Hematopoietic multipotent progenitor cell treated with erythropoietin and hydrocortisone succinate and interleukin-3 and kit ligand, for 8 days (in vitro differentiated cells): ENCODE data around the gene MRPL27.

ENCODE experiments used
- DNase-seq: peaks from one replicate; pipeline ENCODE4 v3.0.0-alpha.2; 2015

Gene MRPL27

DNA sequence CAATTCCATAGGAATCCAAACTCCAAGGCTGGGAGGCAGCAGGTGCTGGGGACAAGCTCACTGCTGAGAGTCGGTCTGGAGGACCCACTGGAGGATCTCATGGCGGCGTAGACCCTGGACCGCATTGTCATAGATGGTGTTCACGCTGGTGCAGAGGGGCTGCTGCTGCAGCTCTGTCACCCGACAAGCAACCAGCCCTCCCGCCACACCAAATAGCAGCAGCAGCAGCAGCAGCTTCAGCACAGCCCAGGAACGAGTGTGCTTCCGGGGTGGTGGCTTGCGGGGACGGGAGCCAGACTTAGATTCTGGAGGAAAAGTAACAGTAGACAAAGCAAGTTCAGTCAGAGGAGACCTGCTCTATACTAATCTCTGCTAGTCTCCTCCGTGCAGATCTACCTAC is 9.9 kb upstream of the MRPL27 start:
- no peak for DNase-seq

DNA sequence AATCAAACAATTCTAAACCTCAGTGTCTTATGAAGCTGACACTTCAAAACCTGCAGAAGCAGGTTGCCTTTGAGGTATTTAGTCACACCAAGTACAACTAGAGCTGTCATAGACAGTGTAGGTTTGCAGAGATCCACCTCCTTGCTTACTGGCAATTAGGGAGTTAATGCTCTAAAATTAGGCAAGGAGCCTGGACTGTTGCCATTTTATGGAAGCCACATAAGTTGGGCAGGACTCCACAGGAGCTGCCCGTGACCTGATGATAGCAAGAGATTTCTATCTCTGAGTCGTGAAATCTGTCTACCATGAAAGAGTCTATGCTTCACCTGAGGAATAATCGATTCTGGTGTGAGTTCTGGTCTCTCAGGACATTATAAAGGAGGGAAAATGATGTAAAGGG is 8.9 kb upstream of the MRPL27 start:
- DNase-seq: no peak

- DNase-seq: no peak
These were observed 8.4 kb upstream of the MRPL27 start for GRCh38 chr17:50381260-50381815.

DNA sequence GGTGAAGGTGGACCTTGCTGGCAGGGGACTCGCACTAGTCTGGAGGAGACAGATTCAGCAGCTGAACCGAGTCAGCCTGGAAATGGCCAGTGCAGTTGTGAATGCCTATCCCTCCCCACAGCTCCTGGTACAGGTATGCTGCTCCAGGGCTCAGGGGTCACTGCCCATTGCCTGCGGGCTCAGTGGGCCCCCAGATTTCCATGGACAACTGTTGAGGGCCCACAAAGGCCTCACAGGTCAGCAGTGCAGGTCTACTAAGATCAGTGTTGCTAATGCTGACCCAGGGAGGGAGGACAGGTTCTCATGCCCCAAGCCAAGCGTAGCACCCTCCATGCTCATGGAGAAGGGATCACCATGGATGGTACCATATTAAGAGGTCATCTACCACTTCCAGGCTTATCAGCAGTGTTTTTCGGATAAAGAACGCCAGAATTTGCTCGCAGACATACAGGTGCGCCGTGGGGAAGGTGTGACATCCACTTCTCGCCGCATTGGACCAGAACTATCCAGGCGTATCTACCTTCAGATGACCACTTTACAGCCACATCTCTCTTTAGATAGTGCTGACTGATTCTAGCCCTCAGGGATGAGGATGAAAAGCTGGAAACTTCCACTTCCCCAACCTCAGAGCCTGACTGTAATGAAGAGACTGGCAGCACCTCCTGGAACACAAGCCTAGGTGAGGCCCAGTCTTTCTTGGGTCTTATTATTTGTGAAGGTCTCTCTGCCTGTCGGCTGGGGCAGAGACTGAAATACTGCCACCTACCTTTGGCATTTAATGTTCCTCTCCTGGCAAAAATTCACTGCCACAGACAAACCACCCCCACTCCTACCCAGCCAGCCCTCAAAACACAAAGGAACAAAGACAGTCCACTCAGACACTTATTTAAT is 7.6 kb upstream of the MRPL27 start:
- DNase-seq: no peak

- DNase-seq: no peak
These were observed 6.6 kb upstream of the MRPL27 start for GRCh38 chr17:50379351-50380132.

DNA sequence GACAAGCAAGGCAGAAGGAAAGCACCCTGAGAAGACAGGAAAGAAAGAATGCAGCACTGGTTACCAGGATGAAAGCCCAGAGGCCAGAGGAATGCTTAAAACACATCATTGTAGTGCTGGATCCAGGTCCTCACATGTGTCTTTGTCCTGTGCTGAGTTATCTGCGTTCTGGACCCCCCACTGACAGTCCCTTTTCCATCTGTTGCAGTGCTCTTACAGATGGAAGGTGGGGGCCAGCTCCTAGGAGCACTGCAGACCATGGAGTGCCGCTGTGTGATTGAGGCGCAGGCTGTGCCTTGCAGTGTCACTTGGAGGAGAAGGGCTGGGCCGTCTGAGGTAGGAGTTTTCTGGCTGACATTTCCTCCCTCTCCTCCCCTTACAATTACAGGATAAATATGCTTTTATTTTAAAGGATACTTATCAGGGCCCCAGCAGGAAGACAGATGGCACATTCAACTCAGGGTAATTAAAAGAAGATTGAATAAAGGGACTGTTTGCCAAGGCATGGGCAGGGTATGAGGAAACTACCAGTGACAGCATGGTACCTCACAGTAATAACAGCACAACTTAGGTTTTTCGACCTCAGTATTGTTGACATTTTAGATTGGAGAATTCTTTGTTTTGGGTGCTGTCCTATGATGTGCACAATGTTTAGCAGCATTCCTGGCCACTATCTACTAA is 3.0 kb upstream of the MRPL27 start:
- DNase-seq: no peak

DNA sequence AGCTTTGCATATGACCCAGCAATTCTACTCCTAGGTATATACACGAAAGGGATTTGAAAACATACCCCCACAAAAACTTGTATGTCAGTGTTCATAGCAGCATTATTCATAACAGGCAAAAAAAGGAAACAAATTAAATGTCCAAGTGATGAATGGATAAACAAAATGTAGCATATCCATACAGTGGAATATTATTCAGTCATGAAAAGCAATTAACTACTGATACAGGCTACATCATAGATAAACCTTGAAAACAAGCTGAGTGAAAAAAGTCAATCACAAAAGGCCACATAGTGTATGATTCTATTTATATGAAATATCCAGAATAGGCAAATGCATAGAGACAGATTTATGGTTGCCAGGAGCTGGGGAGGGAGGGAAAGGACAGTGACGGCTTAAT is 721 bp upstream of the MRPL27 start:
- no peak for DNase-seq

GRCh38 chr17:50372222-50372757 is 694 bp downstream of the MRPL27 start:
- DNase-seq: peak; percentile 56

DNA sequence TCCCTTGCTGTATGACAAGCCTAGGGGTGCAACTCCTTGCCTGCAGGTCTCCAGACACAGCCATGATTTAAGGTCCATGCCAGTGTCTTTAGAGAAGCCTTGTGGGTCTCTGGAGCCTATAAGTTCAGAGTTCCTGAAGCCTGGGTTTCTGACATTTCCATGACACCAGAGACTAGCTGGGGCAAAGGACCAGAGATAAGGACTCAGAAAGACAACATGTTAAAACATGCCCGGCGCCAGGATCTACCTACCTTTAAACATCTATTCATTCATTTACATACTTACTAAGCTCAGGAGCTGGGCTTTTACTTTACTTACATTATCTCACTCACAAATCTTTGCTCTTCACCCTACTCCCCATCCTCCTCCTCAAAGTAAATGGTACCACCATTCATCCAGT is 1.5 kb downstream of the MRPL27 start:
- DNase-seq: peak; percentile 63

GRCh38 chr17:50370052-50370451 is 2.9 kb downstream of the MRPL27 start:
- DNase-seq: no peak

- no peak for DNase-seq
These were observed 5.6 kb downstream of the MRPL27 start for GRCh38 chr17:50367401-50367800.

DNA sequence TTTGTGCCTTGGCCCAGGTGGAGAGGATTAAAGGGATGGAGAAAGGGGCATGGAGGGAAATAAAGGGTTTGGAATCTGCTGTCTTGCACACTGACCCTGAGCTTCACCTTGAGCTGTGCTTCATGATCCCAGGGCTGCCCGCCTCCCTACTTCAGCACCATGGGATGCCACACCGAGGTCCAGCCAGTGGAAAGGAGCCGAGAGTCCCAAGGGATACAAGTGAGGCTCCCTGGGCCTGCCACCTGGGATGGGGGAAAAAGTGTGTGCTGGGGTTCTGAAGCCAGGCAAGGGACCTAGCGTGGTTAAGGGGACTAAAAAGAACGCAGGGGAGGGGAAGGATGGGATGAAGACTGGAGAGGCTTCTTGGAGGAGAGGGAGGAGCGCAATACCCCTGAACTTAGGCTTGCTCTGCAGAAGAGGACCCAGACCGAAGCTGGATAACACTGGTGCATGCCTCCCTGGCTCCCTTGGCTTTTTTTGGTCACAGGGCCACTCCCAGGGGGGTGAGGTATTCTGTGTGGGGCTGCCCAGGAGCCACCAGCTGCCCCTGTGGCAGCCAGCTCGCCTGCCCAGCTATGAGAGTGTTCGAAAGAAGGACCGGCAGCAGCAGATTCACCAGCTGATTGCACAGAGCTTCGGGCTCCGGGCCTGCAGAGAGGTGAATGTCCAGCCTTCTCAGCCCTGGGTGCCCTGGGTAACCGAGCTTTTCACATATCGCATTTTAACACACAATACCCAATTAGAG is 7.2 kb downstream of the MRPL27 start:
- no peak for DNase-seq

DNA sequence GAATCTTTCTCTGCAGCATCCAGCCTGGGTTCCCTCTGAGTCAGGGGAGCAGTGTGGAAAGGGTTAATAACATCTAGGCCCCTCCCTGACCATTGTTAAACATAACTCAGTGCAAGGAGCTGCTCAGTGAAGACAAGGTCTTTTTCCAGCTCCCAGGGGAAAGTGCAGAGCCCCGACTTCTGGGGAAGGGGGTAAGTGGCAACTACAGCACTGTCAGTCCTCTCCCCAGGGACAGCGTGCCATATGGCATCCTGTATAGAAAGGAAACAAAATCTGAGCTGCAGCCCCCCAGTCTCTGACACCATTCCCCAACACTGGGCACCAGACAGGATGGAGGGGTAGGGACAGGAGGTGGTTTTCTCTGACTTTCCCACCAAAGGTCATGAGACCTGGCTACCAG is 7.8 kb downstream of the MRPL27 start:
- no peak for DNase-seq

DNA sequence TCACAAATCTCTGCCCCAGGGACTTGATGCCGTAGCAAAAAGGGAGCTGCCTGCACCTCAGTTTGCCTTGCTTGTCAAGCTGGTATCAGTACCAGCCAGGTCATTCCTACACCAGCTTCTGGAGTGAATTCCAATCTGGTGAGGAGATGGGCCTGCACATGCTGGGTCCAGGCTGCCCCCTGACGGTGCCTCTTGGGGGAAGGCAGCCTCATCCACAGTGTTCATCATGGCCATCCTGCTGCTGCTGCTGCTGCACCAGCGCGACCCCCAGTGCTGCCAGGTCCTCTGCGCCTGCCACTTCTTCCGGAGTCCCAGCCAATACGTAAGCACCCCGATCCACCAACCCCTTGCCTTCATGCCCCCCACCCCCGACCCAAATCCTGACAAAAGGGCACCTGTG is 8.3 kb downstream of the MRPL27 start:
- DNase-seq: no peak

DNA sequence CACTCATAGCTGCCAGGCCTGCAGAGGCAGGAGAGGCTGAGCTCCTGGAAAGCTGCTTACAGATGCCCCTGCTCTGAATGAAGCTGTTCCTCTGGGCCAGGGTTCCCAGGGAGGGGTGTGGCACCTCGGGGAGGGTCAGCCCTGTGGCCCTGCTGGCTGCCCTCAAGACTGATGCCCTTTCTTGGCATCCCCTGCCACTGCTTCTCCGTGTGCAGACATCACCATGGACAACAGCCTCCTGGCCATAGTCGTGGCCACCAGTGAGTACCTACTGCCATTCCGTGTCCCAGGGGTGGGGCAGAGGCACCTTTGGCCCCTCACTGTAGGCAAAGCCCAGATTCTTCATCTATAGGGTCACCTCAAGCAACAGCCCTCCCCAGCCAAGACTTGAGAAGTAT is 8.9 kb downstream of the MRPL27 start:
- DNase-seq: no peak

GRCh38 chr17:50363217-50364060 is 9.5 kb downstream of the MRPL27 start:
- peak; percentile 28 for DNase-seq

DNA sequence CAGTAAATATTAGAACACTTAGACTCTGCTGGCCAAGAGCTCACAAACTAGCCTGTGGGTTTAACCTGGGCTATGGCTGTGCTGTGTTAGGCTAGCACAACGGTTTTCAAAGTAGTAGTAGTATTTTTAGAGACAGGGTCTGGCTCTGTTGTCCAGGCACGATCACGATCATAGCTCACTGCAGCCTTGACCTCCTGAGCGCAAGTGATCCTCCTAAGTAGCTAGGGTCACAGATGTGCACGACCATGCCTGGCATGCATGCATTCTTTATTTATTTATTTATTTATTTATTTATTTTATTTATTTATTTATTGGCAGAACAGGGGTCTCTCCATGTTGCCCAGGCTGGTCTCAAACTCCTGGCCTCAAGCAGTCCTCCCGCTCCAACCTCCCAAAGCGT is 10.3 kb downstream of the MRPL27 start:
- DNase-seq: no peak

GRCh38 chr17:50361561-50362480 is 11.2 kb downstream of the MRPL27 start:
- DNase-seq: peak; percentile 95

DNA sequence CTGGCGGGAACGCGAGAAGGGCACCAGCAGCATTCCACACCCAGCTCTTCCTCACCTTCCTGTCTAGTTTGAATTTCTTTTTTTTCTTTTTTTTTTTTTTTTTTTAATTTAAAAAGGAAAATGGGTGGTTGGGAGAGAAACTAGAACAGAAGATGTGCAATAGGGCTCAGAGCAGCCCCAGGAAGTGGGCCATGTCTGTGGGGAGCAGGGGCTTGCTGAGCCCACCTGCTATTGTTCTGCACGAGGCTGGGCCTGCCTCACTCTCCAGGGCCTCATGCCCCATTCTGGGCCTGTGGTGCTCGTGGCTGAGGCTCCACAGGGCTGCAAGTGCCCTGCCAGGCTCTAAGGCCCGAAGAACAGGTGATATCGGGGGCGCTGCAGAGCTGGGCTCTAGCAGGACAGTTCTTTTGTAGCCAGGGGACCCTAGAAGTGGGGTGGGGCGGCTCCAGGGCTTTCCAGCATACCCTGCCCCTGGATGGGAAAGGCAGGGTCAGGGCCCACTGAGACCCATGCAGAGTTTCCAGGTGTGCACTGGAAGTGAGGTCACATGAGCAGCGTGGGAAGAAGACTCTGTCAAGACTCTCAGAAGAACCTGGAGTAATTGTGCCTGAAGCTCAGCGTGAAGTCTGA is 12.4 kb downstream of the MRPL27 start:
- no peak for DNase-seq

- no peak for DNase-seq
These were observed 13.0 kb downstream of the MRPL27 start for GRCh38 chr17:50359998-50360461.
